GM19438 (cell line): ENCODE measurements around the gene KCNH4.
"Not testable (repeated sequence)": the region's sequence is repeated elsewhere in the genome, so short reads cannot be mapped to it uniquely, and the experiment has no call there.

Source experiments
- ATAC-seq: cut with Tn5 transposase; IDR thresholded peaks from one replicate; pipeline ENCODE4 v1.9.1; 2021; ENCODE audit warnings: low read depth; ENCODE audit not compliant: unreplicated experiment

KCNH4 gene

DNA sequence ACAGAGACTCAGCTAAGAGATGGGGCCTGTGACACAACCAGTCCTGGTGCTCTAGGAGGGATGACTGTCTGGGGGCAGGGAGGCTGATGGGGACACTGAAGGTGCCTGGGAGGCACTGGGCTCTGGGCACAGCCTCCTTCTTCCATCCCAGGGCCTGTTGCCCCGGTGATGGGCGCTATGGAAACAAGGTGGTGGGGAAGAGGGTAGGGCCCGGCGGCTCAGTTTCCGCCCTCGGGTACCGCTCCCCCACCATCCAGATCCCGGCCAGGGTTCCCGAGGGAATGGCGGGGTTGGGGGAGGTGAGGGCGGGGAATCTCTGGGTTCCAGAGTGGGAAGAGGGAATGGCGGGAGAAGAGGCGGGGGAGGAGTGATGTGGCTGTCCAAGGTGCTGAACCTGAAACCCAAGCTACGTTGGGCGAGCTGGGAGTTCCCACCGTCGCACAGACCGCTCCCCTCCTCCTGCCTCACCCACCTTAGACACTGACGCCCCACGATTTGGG, 981 bp downstream of the KCNH4 start:
- no peak for ATAC-seq

DNA sequence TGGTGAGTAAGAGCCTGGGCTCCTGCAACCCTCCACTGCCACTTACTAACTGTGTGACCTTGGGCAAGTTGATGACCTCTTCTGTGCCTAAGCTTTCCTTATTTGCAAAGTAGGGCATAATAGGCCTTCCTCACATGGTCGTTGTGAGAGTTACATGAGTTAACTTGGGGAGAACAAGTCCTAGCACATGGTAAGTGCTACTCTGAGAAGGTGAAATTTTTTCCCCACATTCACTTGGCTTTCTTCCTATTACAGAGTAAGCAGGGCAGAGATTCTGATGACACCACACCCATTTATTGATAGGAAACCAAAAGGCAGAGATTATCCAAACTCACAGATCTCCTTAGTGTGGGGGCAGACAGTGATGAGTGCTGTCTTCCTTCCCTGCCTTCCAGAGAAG, 1.6 kb downstream of the KCNH4 start:
- ATAC-seq: no peak

DNA sequence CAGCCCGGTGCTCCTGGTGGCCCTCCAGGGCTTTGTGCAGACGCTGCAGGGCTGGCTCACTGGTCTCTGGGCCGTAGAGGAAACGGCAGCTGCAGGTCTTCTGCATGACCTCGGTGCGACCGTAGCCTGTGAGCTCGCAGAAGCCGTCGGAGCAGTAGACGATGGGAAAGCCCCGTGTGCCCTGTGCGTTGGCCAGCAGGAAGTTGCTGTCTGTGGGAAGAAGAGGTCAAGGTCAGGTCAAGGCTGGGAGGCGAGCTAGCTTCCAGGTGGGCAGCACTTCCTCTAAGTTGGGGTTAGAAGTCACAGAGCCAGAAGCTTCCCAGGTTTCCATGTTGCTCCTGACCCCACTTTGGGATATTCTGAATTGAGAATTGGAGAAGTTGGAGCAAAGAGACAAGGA, 2.1 kb downstream of the KCNH4 start:
- no peak for ATAC-seq

DNA sequence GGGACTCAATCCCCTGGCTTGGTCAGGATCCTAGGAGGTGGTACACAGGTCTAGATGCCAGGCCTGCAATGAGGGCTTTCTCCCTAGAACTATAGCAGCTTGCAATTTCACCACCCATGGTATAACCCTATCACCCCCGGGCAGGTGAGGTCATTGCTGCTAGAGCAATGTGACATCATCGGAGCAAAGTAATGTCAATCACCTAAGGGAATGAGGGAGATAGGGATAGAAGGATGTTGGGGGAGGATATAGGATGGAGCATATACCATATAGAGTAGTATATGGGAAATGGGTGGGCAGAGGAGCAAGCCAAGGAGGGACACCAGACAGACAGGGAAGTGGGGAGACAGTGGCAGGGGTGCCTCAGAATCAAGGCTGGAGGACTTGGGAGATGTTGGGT, 3.3 kb downstream of the KCNH4 start:
- ATAC-seq: no peak

DNA sequence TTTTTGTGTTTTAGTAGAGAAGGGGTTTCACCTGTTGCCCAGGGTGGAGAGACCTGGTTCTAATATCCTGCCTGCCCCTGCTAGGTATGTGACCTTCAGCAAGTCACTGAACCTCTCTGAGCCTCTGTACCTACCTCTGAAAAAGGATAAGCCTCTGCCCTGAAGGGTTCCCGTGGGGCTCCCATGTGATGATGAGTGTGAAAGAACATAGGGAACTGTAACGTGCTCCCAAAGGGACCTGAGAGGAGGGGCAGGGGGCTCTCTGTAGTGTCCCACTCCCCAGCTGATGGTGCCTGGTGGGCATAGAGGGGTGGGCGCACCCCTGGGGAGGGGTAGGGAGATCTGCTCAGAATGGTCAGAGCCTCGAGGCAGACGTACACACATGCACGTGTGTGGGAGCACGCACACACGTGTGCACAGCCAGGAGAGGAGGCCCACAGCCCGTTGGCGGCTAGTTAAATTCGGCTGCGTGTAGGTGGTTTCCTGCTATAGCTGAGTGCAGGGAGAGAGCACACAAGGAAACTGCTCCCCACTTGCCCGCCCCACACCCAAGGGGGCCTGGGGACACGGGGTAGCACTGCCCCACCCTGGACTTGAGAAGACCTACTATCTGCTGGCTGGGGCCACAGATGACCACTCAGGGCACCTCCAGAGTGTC, 6.7 kb downstream of the KCNH4 start:
- no peak for ATAC-seq

DNA sequence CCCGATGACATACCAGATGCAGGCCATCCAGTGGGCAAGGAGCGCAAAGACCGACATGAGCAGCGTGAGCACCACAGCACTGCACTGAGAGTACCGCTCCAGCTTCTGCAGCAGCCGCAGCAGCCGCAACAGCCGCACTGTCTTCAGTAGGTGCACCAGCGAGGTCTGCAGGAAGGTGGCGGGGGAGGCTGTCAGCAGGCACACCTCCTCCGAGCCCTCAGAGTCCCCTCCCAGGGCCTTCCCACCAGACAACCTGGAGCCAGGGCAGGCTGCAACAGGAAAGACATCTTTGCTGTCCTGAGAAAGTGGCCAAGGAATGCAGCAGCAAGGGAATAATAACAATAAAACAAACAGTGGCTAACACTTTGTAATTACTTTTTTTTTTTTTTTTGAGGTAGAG, 9.1 kb downstream of the KCNH4 start:
- no peak for ATAC-seq

DNA sequence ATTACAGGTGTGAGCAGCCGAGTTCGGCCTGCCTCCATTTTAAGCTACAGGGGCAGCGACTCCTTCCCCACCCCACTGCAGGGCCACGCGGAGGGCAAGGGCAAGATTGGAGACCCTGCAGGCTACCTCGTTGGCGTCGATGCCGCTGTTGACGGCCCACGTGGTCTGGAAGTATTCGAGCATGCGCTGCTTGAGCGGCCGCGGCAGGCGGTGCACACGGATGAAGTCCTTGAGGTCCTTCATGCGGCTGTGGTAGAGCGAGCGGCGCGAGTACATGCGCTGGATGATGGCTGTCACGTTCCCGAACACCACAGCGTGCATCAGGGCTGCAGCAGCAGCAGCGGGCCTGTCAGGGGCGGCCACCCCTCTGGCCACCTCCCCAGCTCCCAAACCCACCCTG, 11.6 kb downstream of the KCNH4 start:
- no peak for ATAC-seq

DNA sequence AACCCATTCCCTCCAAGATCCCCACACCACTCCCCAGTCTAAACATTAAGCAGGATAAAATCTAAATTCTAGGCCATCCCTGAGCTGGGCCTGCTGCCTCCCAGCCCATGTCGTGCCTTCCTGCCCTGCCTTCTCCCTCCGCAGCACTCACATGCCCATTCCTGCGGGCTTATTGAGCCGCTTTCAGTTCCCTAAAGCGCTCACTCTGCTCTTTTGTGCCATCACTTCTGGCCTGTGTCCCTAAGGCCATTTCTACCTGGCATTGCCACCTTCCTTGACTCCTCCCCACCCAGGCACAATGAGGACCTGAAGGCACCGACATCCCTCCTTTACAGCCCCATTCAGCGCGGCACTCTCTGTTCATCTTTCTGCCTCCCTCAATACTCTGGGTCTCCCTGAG, 13.1 kb downstream of the KCNH4 start:
- ATAC-seq: no peak

DNA sequence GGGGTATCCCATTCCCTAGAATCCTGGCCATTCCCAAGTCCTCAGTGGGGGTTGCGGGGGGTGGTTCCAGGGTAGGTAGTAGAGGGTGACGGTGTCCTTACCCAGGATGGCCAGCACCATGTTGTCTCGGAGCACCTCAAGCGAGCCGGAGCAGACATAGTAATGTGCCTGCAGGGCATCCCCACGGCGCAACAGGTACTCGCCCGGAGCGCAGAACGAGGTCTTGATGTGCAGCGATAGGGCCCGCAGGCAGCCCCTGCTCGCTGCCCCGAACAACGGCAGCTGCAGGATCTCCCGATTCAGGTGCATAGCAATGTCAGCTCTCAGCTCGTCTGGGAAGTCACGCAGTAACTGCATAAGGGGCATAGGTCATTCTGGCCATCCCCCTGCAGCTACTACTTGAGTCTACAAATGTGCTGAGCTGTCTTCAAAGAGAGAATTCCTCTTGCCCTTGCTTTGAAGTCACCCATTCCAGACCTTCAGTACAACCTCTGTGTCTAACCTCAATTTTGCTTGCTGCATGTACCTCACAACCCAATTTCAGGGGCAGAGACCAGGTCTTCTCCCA, 14.7 kb downstream of the KCNH4 start:
- no peak for ATAC-seq

DNA sequence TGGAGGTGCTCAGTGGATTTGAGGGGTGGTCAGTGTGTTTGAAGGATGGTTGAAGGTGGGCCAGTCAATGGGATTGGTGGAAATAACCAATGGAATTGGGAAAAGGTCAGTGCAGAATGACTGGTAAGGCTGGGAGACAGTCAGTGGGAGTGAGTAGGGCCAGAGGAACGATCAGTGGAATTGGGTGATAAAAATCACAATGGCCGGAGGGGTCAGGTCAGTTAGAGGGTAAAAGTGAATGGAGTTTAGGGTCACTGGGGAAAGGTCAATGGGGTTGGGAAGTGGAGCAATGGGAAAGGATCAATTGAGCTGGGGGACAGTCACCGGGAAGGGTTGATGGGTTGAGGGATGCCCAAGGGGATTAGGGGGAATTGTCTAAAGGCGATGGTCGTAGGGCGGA, 15.2 kb downstream of the KCNH4 start:
- ATAC-seq: no peak

DNA sequence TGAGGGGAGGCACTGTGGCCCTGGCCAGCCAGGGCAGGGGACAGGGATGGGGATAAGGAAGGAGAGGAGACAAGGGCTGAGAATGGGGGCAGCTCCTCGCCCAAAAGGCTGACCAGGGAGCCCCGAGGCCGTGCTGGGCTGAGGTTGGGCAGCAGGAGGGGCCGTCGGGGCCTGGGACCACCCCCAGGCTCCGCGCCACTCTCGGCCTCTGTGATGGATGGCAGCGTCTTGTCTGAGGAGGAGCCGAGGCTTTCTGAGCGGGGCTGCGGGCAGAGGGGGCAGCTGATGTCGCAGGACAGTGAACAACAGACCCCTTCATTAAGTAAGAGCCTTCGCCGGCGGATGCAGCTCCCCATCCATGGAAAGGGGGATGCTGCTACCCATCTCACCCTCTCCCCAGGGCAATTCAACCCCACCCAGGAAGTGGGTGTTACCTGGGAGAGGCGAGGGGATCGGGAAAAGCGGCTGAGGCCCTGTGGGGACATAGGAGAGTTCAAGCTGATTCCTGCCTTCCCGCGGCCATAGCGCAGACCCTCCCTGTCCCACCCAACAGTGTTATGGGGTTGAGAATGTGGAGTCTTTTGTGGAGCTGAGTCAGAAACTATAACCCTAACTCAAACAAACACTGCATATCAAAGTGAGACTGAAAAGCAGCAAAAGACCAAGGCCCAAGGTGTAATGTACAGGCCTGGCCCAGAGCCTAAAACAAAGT, 17.1 kb downstream of the KCNH4 start:
- ATAC-seq: no peak

DNA sequence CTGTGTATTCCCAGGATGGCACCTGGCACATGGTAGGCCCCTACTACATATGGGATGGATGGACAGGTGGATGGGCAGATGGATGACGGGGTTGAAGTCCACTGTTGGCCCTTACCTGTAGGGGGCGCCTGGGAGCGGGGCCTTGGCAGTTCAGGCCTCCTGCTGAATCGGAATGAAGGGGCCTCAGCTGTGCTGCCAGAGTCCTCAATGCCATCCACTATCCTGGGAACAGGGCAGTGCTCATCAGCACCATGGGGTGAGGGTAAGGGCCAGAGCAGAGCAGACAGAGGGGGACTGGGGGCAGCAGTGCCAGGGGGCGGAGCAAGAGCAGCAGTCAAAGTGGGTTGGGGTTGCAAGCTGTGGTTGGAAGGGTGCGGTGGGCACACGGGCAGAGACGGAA, 17.8 kb downstream of the KCNH4 start:
- ATAC-seq: no peak

DNA sequence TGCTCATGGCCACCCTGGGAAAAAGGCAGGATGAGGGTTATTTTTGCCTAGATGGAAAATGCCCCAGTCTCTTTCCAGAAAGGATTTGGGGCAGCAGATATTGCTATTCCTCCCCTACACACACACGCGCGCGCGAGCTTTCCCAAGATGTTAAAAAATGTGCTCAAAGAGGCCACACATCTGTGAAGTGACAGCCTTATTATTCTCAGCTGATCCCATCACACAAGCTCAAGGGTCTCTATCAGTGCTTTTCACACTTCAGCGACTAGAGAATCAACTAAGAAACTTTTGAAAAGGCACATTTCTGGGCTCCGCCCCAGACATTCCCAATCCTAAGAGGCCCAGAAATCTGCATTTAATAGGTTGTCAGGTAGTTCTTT, 20.4 kb downstream of the KCNH4 start:
- ATAC-seq: no peak

DNA sequence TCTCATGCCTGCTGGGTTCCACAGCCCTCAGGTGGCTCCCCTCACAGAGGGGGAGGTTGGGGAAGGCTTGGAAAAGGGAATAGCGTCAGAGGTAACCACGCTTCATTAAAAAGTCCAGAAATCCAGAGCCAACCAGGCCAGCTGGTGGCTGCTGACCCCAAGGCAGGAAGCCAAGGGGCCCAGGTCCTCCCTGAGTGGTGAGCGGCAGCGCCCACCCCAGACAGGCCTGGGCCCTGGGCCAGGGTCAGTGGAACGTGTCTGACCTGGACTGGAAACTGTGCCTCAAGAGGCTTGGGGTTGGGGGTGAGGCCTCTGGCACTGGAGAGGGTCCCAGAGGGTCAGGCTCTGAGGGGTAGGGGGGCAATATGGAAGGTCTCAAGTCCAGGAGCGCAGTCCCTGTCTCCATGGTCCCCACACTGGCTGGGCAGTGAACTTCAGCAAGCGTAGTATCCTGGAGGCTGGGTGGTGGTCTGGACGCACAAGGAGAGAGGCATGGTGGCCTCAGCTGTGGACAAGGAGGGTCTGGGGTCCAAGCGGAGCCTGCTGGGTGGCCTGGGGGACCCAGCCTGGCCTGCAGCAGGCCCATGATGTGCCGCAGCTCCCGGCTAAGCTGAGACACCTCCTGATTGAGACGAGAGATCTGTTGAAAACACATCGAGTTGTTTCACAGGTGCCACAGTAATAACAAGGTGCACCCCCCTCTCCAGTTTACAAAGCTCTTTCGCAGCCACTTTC, 21.0 kb downstream of the KCNH4 start:
- ATAC-seq: no peak

DNA sequence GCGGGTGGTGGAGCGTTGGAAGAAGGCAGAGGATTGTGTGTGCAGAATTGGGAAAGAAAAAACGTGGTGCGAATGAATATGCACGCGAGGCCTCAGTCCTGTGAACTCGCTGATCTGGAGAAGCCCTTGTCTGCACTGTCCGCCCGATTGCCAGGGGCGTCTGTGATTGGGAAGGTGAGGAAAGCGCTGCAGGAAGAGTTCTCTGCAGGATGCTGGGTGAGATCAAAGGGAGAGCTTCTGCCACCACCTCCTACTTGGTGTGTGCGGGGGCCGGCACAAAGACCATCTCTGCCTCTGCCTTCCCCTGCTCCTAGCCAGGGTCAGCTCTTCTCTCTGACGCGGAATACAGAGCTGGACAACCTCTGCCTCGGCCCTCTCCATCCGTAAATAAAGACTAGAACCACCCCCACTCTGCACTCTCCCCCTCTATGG, 25.3 kb downstream of the KCNH4 start:
- no peak for ATAC-seq

DNA sequence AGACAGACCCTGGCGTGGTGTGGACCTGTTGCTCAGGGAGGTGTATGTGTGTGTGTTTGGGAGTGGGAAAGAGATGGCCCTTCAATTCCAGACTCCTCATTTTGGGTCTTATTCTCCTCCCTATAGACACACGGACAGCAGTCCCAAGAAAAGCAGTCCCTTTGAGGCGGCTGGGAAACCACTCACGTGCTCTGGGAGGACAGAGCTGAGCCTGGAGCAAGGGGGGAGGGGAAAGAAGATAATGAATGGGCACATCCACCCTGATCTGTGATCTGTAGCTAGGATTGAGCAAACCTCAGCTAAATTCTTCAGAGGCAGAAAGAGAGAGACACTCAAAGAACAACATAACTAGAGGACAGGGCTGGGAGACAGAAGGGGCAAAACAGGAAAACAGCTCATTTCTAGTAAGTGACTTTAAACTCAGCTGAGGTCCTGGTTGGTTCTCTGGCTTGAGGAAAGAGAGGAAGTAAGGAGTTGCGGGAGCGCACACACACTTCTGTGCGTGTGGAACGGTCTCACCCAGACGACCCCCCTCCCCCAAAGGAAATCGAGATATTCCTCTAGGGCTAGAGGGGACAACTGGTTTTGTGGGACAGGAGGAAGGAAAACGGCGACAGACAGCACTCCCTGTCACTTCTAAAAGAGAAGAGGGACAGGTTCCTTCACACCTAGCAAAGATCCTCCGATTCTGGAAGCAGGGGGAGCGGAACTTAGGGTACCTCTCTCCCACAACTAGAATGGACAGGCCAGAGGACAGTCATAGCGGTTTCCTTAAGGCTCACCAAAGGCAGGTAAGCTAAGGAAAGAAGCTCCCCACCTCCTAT, 26.8 kb downstream of the KCNH4 start:
- ATAC-seq: no peak

DNA sequence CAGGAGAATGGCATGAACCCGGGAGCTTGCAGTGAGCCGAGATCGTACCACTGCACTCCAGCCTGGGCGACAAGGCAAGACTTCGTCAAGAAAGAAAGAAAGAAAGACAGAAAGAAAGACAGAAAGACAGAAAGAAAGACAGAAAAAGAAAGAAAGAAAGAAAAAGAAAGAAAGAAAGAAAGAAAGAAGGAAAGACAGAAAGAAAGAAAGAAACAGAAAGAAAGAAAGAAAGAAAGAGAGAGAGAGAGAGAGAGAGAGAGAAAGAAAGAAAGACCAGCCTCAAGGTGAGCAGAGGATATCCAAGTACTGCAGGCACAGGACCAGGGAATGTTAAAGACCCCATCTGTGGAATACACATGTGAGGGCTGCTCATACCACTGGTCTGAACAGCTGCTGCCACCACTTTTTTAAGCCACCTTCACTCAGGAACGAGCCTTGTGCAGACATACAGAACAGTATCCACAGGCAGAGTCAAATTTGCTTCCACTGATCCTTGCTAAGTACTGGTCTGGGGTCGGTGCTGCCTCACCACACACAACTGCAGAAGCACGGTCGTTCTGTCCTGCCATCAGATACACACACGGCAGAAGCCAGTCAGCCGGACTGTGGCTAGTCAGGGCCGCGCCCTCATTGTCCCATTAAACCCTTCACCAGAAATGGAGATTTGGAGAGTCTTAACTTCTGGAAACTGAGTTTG, 33.9 kb downstream of the KCNH4 start:
- no peak for ATAC-seq

DNA sequence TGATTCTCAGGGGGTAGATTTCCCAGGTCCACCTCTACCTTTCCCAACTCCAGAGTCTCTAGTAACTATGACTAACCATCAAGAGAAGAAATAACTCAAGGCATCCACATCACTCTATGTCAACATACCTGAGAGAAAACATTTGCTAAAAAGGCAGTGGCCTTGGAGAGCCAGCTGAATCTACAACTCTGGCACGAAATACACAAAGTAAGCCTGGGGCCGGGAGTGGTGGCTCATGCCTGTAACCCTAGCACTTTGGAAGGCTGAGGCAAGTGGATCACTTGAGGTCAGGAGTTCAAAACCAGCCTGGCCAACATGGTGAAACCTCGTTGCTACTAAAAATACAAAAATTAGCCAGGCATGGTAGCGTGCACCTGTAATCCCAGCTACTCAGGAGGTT, 37.8 kb downstream of the KCNH4 start:
- not testable (repeated sequence) for ATAC-seq

DNA sequence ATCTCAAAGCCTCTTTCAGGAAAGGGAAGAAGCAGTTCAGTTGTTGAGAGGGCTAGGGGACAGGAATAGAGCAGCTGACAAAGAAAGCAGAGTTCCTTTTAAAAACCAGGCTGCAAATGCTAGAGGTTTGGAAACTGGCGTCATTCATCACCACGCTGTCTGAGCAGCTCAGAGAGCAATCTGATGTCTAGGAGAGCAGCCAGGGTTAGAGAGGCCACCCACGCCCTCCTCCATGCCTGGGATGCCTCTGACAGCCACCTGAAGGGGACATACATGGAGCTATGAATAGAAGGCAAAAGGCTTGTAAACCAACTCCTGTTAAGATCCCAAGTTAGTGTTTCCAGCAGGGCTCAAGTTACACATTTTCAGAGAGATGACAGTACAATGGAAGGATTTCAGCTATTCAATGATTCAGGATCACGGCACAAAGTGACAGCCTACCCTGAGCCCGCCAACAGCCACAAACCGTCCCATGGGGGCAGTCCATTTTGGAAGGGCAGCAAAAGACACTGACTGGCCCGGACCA, 38.5 kb downstream of the KCNH4 start:
- ATAC-seq: no peak

DNA sequence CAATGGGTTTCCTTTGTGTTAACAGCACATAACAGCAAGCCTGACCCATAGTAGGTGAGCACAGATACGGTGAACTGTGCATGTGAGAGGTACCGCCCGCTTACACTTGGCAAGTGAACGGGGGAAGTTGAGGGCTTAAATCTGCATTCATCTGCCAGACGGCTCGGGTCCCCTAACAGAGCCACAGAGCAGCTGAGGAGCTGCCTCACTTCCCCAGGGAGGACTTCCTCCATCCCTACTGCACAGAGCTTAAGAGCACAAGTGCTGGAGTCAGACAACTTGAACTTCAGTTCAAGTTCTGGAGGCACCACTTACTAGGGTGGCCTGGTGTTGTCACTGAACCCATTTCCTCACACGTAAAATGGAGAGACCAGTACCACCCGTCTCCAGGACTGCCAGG, 39.6 kb downstream of the KCNH4 start:
- no peak for ATAC-seq
